Limb (tissue), 2 donors: Measurements from ENCODE around the gene CROCC.
"Not testable (repeated sequence)": the region's sequence is repeated elsewhere in the genome, so short reads cannot be mapped to it uniquely, and the experiment has no call there.

Experiments used
- DNase-seq, 2 donors: peaks; one replicate each; pipeline ENCODE4 v3.0.0-alpha.2; 2016; ENCODE audit errors: extremely low spot score in 2 of 2

CROCC gene

GRCh38 chr1:16914928-16915626, 6.7 kb upstream of the CROCC start:
- DNase-seq = peak in 1 of 2 donors; percentile 47

DNA sequence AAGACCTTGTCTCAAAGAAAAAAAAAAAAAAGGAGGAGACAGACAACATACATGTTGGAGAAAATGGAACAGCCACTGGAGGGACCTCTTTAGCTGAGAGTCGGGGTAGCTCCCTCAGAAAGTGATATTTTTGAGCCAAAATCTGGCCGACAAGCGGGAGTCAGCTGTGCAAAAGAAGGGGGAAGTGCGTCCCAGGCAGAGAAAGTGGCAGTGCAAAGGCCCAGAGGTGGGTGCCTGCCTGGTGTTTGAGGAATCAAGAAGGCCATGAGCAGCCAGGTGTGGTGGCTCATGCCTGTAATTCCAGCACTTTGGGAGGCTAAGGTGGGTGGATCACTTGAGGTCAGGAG, 6.1 kb upstream of the CROCC start:
- no peak for DNase-seq

DNA sequence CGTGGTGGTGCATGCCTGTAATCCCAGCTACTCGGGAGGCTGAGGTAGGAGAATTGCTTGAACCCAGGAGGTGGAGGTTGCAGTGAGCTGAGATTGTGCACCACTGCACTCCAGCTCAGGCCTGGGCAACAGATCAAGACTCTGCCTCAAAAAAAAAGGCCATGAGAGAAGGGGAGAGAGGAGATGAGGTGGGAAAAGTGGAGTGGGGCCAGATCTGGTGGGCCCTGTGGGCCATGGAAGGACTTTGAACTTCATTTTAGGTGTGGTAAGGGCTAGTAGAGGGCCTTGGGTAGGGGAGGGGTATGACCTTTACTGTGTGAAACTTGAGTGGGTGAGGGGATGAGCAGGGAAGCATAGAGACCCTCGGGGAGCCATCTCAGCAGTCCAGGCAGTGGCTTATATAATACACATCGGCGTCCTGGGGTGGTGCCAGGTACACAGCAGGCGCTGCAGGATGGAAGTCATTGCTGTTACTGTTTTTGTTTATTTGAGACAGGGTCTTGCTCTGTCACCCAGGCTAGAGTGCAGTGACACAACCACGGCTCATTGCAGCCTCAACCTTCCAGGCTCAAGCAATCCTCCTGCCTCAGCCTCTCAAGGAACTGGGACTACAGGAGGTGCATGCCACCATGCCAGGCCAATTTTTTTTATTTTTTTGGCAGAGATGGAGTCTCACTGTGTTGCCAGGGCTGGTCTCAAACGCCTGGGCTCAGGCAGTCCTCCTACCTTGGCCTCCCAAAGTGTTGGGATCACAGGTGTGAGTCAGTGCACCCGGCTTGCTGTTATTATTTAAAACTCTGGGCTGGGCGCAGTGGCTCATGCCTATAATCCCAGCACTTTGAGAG, 5.5 kb upstream of the CROCC start:
- DNase-seq = not testable (repeated sequence)

DNA sequence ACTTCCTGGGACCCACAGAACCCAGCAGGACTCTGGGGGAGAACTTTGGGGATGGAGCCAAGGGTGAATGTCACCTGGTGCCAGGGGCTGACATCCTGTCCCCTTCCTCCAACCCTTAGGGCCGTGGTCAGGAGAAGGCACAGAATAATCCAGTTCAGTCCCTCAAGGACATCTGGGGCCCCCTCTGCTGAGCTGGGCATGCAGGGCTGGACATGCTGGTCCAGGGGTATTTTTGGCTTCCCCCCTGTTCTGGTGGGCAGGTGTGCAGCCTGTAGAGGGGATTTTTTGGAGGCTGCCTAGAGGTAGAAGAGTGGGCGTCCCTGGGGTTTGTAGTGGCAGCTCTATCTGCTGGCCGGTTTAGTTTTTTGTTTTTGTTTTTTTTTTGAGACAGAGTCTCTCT, 3.4 kb upstream of the CROCC start:
- no peak for DNase-seq

GRCh38 chr1:16918936-16919665, 2.6 kb upstream of the CROCC start:
- DNase-seq = not testable (repeated sequence)

- DNase-seq = no peak
Observed at GRCh38 chr1:16920951-16921350, 780 bp upstream of the CROCC start.

DNA sequence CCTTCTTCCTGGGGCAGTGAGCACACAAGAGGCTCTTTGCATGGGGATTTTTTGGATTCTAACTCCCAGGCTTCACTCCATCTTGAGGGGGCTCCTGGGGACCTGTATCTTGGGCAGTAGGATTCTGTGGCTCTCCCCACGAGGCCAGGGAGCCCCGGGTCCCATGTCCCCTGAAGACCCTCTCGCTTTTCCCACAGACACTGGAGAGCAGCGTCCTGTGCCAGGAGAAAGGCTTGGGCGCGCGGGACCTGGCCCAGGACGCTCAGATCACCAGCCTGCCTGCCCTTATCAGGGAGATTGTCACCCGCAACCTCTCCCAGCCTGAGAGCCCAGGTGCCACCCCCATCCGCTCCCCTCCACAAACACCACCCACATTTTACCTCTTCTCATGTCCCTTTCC, 735 bp downstream of the CROCC start:
- DNase-seq = no peak

GRCh38 chr1:16922885-16923431, 1.2 kb downstream of the CROCC start:
- DNase-seq = no peak

DNA sequence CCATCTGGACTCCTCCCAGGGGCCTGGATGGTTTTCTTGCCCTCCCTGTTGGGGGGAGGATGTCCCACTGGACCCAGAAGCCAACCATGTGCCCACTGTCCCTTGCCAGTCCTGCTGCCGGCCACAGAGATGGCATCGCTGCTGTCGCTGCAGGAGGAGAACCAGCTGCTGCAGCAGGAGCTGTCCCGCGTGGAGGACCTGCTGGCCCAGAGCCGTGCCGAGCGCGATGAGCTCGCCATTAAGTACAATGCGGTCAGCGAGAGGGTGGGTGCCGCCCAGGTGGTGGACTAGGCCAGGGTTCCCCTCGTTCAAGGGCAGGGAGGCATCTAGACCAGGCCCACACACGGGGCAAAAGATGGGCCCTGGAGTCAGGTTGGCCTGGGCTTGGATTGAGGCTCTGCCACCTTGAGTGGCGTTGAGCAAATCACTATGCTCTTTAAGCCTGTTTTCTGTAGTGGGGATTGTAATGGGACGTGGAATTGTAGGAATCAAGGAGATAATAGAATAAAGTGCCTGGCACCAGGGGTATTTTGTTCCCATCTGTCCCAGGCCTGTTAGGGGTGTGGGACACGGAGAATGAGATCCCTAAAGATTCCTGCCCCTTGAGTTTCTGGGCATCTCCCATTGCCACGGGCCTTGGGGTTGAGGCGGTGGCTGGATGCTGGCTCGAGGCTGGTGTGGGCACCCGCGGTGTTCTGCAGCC, 2.6 kb downstream of the CROCC start:
- no peak for DNase-seq

DNA sequence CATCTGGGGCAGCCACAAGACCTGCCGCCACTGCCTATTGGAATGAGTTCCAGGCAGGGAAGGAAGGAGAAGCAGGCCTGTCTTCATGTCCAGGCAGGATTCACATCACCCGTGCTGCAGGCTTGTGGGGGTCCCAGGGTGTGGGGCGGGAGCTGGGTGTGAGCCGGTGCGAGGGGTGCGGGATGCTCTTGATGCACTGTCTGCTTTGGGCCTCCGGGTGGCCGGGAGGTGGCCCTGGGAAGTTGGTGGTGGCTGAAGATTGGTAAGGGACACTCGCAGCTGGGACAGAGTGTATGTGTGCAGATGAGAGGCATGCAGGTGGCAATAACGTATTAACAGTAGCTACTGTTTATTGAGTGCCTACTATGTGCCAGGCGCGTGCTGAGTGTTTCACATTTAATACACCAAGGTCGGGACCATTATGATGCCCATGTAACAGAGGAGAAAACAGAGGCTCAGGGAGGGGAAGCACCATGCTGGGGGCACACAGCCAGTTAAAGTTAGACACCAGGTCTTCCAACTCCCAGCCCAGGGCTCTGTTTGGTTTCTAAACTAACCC, 3.3 kb downstream of the CROCC start:
- DNase-seq = no peak

DNA sequence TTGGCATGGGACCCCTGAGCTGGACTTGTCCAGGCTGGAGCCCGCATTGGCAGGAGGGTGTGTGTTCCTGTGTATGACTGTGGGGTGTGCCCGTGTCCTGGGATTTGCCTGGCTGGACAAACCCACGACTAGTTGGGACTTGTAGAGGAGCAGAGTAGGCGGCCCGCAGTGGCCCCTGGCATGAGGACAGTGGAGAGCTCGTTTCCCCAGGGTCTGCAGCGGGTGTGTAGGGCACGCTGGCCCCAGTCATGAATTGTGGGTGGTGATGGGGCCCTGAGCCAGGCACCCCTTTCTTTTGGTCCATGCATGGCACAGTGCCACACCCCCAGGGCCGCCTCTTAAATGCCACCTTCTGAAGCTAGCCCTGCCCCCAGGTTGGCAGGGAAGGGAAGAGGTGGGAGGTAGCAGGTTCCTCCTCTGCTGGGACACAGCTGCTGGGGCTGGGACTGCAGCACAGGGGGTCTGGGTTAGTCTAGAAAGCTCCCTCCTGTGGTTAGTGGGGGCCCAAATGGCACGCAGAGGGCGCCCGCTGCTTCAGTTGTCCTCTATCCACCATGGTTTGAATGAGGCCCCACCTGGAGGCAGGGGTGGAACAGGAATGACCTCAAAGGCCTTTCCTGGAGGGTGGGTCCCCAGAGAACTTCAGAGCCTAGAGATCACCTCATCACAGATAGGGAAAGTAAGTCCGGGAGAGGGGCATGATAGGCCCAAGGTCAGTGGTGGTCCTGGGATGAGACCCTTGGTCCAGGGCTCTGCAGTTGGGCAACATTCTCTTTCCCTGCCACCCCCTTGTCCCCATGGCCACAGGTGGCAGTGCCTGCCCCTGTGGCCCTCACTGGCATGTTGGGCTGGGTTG, 4.1 kb downstream of the CROCC start:
- DNase-seq = no peak

DNA sequence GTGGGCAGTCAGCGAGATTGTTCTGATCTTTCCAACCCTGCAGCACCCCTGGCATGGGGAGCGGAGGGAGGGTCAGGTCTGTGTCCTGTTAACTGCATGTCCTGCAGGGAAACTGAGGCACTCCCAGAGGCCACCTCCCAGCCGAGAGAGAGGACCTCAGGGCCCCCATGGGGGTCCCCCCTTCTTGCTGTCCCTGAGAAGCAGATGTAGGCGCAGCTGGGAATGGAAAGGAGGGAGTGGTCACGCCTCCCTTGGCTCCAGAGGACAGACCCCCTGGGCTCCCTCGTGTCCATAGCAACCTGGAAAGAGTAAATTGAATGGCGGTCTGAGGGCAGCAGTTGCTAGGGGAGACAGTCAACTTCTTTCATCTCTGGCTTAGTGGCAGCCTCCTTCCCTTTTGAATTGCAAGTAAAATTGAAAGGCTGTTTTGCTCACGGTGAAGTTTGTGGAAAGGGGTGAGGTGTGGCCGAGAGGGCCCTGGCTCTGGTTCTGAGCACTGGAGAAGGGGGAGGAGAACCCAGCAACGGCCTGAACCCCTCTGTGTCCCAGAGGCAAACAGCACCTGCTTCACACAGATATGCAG, 4.9 kb downstream of the CROCC start:
- DNase-seq = peak; percentile 69 to 83

GRCh38 chr1:16927256-16927655, 5.5 kb downstream of the CROCC start:
- no peak for DNase-seq

- DNase-seq = no peak
Observed at GRCh38 chr1:16927711-16928485, 6.2 kb downstream of the CROCC start.

- DNase-seq = not testable (repeated sequence)
Observed at GRCh38 chr1:16929146-16930041, 7.7 kb downstream of the CROCC start.

DNA sequence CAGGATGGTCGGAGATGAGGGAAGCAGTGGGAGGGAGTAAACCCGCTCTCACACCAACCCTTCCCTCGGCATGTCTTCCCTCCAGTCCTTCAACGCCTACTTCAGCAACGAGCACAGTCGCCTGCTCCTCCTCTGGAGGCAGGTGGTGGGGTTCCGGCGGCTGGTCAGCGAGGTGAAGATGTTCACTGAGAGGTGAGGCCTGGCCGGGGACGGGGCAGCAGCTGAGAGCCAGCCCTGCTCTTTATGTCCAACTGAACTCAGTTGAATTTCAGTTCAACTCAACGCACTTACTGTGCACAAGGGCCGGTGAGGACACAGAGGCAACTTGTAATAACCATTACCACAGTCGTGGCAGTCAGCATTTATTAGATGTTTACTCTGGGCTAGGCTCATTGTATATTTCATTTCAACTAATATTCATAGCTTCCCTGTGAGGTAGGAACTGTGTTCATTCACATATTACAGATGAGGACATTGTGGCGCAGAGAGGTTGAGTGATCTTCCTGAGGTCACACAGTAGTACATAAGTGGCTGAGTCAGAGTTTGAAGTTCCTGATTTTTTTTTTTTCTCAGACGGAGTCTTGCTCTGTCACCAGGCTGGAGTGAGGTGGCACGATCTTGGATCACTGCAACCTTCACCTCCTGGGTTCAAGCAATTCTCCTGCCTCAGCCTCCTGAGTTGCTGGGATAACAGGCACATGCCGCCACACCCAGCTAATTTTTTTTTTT, 9.6 kb downstream of the CROCC start:
- DNase-seq = not testable (repeated sequence)

- not testable (repeated sequence) for DNase-seq
Observed at GRCh38 chr1:16933945-16934344, 12.2 kb downstream of the CROCC start.
